Measurements from ENCODE around the gene SLC1A2.

The SLC1A2 gene

GRCh38 chr11:35293699-35294098, 125.7 kb downstream of the SLC1A2 start:
- DNase-seq, result no peak

- no peak for DNase-seq
Observed at GRCh38 chr11:35293035-35293434, 126.3 kb downstream of the SLC1A2 start.

- no peak for DNase-seq
Observed at GRCh38 chr11:35292279-35292678, 127.1 kb downstream of the SLC1A2 start.

GRCh38 chr11:35290876-35291275, 128.5 kb downstream of the SLC1A2 start:
- DNase-seq, result no peak

- no peak for DNase-seq
Observed at GRCh38 chr11:35289821-35290220, 129.5 kb downstream of the SLC1A2 start.

- DNase-seq, result no peak
Observed at GRCh38 chr11:35288817-35289541, 130.4 kb downstream of the SLC1A2 start.

- no peak for DNase-seq
Observed at GRCh38 chr11:35288309-35288708, 131.0 kb downstream of the SLC1A2 start.

- no peak for DNase-seq
Observed at GRCh38 chr11:35287344-35287890, 131.9 kb downstream of the SLC1A2 start.

- DNase-seq, result no peak
Observed at GRCh38 chr11:35286126-35286525, 133.2 kb downstream of the SLC1A2 start.

GRCh38 chr11:35285471-35285870, 133.9 kb downstream of the SLC1A2 start:
- no peak for DNase-seq

- DNase-seq, result no peak
Observed at GRCh38 chr11:35282221-35282882, 137.0 kb downstream of the SLC1A2 start.

- no peak for DNase-seq
Observed at GRCh38 chr11:35281169-35281688, 138.1 kb downstream of the SLC1A2 start.

- no peak for DNase-seq
Observed at GRCh38 chr11:35280727-35281126, 138.6 kb downstream of the SLC1A2 start.

- no peak for DNase-seq
Observed at GRCh38 chr11:35277827-35278226, 141.5 kb downstream of the SLC1A2 start.

GRCh38 chr11:35276396-35277145, 142.8 kb downstream of the SLC1A2 start:
- peak; percentile 12 for DNase-seq

GRCh38 chr11:35275786-35276170, 143.6 kb downstream of the SLC1A2 start:
- no peak for DNase-seq

GRCh38 chr11:35274909-35275785, 144.2 kb downstream of the SLC1A2 start:
- DNase-seq, result no peak

GRCh38 chr11:35272391-35272902, 146.9 kb downstream of the SLC1A2 start:
- peak; percentile 64 for DNase-seq

- DNase-seq, result no peak
Observed at GRCh38 chr11:35271031-35271430, 148.3 kb downstream of the SLC1A2 start.

- DNase-seq, result no peak
Observed at GRCh38 chr11:35270342-35270741, 149.0 kb downstream of the SLC1A2 start.

GRCh38 chr11:35267504-35267903, 151.9 kb downstream of the SLC1A2 start:
- DNase-seq, result no peak

All from stimulated activated CD4-positive, alpha-beta T cell treated with anti-CD3 and anti-CD28 coated beads, Interleukin-4, amount 100 ng/mL, for 24 hours (primary cell).